GM10847 (cell line): Measurements from ENCODE around the gene SAPCD1.

Experiments
- POLR2A ChIP-seq: IDR thresholded peaks from 2 replicates; pipeline ENCODE4 v1.6.1; 2011; ENCODE audit not compliant: insufficient read length; ENCODE audit errors: extremely low read depth

The SAPCD1 gene

DNA sequence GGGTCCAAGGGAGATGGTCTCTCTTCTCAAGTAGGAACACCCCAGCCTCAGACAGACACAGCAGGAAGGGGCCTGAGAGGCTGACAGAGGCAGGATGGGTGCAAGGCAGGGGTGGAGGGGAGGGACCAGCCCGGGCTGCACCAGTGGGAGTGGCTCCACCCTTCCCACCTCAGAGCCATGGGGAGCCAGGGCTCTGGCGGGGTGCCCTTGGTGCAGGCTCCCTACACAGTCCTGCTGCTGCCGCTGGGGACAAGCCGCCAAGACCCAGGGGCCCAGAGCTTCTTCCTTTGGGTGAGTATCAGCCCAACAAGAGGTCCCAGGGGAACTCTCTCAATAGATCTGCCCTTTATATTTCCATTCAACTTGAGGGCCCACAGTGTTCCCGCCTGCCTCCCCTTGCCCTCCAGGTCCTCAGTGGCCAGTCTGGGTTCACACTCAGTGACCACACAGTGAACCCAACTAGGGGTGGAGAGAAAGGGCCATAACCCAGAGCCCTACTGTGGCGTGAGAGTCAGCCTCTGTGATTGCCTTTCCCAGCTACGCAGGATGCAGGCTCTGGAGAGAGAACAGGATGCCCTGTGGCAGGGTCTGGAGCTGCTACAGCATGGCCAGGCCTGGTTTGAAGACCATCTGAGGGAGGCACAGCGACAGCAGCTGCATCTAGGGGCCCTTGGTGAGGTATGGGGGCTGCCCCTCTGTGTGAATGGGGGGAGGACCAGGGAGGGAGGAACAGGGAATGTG is 592 bp downstream of the SAPCD1 start:
- no peak for TF ChIP-seq POLR2A

GRCh38 chr6:31763619-31763940 is 1.1 kb downstream of the SAPCD1 start:
- TF ChIP-seq POLR2A: no peak

- no peak for TF ChIP-seq POLR2A
These were observed 1.7 kb downstream of the SAPCD1 start for GRCh38 chr6:31764198-31764597.

DNA sequence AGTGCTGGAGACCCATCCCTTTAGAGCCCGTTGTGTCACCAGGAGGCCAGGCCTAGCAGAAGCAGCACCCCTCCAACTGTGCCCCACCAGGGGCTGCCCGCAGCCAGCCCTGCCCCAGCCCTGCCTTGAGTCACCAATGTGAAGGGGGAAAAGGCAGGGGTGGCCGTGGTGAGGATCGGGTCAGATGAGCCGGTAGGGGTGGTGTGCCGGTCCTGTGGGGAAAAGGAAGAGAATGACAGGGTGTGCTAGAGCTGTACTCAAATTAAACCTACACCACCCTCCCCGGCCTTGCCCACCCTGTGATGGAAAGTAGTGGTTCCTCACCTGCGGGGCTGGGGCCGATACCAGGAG is 3.1 kb downstream of the SAPCD1 start:
- TF ChIP-seq POLR2A: no peak

DNA sequence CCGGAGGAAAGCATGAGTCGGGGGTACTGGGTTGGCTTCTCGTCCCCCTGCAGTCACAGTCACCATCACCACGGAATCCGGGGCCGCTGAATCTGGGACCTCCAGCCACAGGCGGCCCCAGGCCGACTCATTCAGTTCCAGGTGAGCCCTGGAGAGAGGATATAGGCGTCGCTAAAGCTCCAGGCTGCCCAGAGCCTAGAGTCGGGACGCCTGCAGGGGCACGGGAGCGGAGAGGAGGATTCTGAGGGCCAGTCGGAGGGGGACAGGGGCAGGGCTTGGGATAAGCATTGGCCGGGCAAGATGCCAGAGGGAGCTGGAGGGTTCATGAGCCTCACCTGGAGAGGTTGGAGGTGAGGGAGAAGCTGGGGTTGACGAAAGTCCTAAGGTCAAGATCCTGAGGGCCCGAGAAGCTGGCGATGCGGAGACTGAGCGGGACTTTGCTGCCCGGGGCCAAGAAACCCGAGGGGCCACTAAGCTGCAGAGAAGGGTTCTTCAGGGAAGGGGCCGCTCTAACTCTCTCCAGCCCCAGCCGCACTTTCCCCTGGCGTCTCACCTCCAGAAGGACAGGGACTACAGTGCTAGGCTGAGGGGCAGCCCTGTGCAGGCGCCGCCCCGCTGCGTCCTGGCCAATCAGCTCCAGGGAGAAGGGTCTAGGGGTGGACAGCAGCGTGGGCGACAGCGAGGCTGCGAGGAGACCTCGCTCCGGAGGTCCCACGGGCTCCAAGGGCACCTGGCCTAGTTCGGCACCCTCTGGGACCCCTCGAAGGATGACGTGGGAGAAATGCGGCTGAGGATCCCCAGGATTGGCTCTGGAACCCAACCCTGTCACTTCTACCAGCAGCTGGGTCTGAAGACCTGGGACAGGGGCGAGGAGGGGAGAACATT is 3.7 kb downstream of the SAPCD1 start:
- TF ChIP-seq POLR2A: no peak

- no peak for TF ChIP-seq POLR2A
These were observed 4.7 kb downstream of the SAPCD1 start for GRCh38 chr6:31767096-31767645.

DNA sequence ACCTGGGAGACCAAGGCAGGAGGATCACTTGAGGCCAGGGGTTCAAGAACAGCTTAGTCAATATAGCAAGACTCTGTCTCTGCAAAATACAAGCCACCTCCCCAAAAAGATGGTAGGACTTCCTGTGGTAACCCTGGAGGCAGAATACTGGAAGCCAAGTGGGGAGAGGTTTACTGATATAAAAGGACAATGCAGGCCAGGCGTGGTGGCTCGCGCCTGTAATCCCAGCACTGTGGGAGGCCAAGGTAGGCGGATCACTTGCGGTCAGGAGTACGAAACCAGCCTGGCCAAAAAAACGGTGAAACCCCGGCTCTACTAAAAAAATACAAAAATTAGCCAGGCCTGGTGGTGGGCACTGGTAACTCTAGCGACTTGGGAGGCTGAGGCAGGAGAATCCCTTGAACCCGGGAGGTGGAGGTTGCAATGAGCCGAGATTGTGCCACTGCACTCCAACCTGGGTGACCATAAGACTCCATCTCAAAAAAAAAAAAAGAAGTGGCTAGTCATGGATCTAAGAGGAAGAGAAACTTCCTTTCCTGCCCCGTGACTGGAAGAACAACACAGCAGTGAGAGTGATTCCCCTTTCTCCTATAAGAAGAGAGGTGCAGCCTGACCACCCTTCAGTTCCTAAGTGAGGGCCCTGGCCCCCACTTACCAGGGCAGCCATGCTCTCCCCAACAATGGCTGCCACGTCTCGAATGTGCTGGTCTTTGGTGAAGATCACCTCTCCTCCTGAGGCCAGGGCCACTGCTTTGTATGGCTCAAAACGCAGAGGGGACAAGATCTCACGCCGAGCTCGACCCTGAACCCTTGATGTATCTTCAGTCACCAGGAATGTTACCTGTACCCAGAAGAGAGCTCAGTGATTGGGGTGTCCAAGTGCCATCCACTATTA is 6.2 kb downstream of the SAPCD1 start:
- no peak for TF ChIP-seq POLR2A

- TF ChIP-seq POLR2A: no peak
These were observed 7.4 kb downstream of the SAPCD1 start for GRCh38 chr6:31769684-31770371.

DNA sequence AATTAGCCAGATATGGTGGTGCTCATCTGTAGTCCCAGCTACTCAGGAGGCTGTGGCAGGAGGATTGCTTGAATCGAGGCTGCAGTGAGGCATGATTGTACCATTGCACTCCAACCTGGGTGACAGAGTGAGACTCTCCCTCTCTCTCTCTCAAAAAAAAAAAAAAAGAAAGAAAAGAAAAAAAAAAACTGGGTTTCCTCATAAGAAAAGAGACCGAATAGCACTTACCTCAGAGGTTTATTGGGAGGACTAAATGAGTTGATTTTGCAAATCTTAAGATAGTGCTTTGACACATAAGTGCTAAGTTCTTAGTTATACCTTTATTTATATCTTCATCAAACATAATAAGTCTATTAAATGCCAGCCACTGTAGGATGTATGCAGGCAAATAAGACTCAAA is 8.4 kb downstream of the SAPCD1 start:
- no peak for TF ChIP-seq POLR2A

DNA sequence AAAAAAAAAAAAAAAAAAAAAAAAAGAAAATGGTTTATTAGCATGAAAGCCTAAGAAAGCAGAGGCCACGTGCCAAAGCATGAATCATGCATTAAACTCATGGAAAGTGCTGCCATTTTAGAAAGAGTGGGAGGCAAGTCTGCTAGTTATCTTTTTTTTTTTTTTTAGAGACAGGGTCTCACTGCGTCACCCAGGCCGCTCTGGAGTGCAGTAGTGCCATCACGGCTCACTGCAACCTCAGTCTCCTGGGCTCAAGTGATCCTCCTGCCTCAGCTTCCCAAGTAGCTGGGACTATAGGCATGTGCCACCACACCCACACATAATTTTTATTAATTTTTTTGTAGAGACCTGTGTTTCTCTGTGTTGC is 9.5 kb downstream of the SAPCD1 start:
- TF ChIP-seq POLR2A: no peak

- no peak for TF ChIP-seq POLR2A
These were observed 12.7 kb downstream of the SAPCD1 start for GRCh38 chr6:31775184-31775583.

GRCh38 chr6:31775633-31776484 is 13.4 kb downstream of the SAPCD1 start:
- TF ChIP-seq POLR2A: no peak

DNA sequence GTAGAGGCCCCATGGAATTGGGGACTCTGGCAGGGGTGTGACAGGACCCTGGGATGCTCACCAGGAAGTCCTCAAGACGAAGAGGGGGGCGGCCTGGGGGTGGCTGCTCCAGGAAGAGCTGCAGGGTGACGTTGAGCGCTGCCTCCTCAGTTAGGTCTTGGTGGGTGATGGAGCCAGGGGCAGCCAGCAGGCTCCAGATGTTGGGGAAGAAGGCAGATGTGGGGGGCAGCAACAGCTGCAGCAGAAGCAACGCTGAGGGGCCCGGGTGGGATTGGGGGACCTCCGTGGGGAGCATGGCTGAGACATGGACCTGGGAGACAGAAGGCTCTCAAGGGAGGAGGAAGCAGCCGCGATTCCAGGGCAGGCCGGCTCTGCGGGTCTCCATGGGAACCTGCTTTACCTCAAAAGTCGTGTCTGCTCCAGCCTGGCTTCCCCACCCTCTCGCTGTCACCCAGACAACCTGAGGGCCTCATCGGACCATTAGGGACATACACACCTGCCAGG is 14.1 kb downstream of the SAPCD1 start:
- no peak for TF ChIP-seq POLR2A
